Fibroblast of lung (primary cell): ENCODE measurements around the gene THPO. TPM values are rescaled to one million over a fixed set of nuclear protein-coding genes. Genes with fewer than 3 reads are reported as not detected.

Experiments
- DNase-seq, 2 donors: peaks; one replicate each; pipeline versions ENCODE4 v3.0.0 to v3.0.0-alpha.2; 2010; ENCODE audit warnings: low read depth in 2 of 2
- H2AFZ ChIP-seq: 2 replicates; pipeline ENCODE4 v1.5.1; 2012; ENCODE audit warnings: low read length, control low read depth, inconsistent platforms
- H3K27ac ChIP-seq: 2 replicates; pipeline ENCODE4 v1.5.1; 2011; ENCODE audit warnings: low read length, control low read depth; ENCODE audit not compliant: insufficient read depth
- H3K27me3 ChIP-seq: 2 replicates; pipeline ENCODE4 v1.5.1; 2011; ENCODE audit warnings: mild to moderate bottlenecking, low read length; ENCODE audit not compliant: control insufficient read depth, insufficient read depth
- H3K36me3 ChIP-seq: 2 replicates; pipeline ENCODE4 v1.5.1; 2011; ENCODE audit warnings: low read length; ENCODE audit not compliant: control insufficient read depth, insufficient read depth
- H3K4me1 ChIP-seq: 2 replicates; pipeline ENCODE4 v1.5.1; 2011; ENCODE audit warnings: low read length; ENCODE audit not compliant: control insufficient read depth, insufficient read depth; ENCODE audit errors: extremely low read depth
- H3K4me2 ChIP-seq: 2 replicates; pipeline ENCODE4 v1.5.1; 2011; ENCODE audit warnings: low read length, control low read depth; ENCODE audit not compliant: insufficient read depth; ENCODE audit errors: extremely low read depth
- H3K4me3 ChIP-seq, 4 experiments: fragments of 200-600 bp in 1 of 4; sonication (generic) in 1 of 4; replicated peaks in 1 of 4; 2 replicates each; pipeline ENCODE4 v1.5.1; 2011 to 2016; ENCODE audit warnings: low read length in 4 of 4, low read depth in 3 of 4, mild to moderate bottlenecking in 3 of 4, control low read depth in 2 of 4, inconsistent platforms in 1 of 4, mixed read lengths in 1 of 4; ENCODE audit not compliant: insufficient read depth in 1 of 4; ENCODE audit errors: control extremely low read depth in 1 of 4
- H3K79me2 ChIP-seq: 2 replicates; pipeline ENCODE4 v1.5.1; 2012; ENCODE audit warnings: mild to moderate bottlenecking, low read length, inconsistent platforms; ENCODE audit not compliant: control insufficient read depth, insufficient read depth
- H3K9ac ChIP-seq: 2 replicates; pipeline ENCODE4 v1.5.1; 2011; ENCODE audit warnings: mild to moderate bottlenecking, low read length, control low read depth; ENCODE audit not compliant: insufficient read depth
- H3K9me3 ChIP-seq: 2 replicates; pipeline ENCODE4 v1.5.1; 2012; ENCODE audit warnings: low read depth, low read length; ENCODE audit not compliant: control insufficient read depth, insufficient read depth
- H4K20me1 ChIP-seq: 2 replicates; pipeline ENCODE4 v1.5.1; 2011; ENCODE audit warnings: low read length; ENCODE audit not compliant: control insufficient read depth, insufficient read depth; ENCODE audit errors: extremely low read depth
- CTCF ChIP-seq, 2 donors: IDR thresholded peaks in 1 of 2; conservative IDR thresholded peaks in 1 of 2; 1 replicate in 1 of 2; 2 replicates in 1 of 2; pipeline ENCODE4 v1.5.1; 2011 to 2012; ENCODE audit warnings: low read length in 2 of 2, control low read depth in 1 of 2, inconsistent platforms in 1 of 2, low read depth in 1 of 2, mild to moderate bottlenecking in 1 of 2
- EZH2 ChIP-seq: IDR thresholded peaks from 2 replicates; pipeline ENCODE4 v1.5.1; 2012; ENCODE audit warnings: low read length, control low read depth, mild to moderate bottlenecking; ENCODE audit errors: missing control alignments
- polyA plus RNA-seq, 2 donors: library from polyadenylated mRNA; depleted of rRNA in 1 of 2; stranded (reverse) in 1 of 2; unstranded in 1 of 2; fragments of >200 nt; gene quantifications; 2 replicates each; pipeline ENCODE4 v1.2.1, GENCODE V29; 2011 to 2012; ENCODE audit warnings: missing spikeins in 1 of 2
- total RNA-seq: library from RNA; depleted of rRNA; stranded (reverse); fragments of >200 nt; gene quantifications from 2 replicates; pipeline ENCODE4 v1.2.1, GENCODE V29; 2014

The THPO gene
- total and polyA plus RNA-seq, 2 donors (not counting 1 experiment from before 2014, with no cell fraction given): 0.27 to 0.50 TPM

GRCh38 chr3:184334470-184335158 is 43.4 kb downstream of the THPO start:
- peak; percentile 46 to 81 for DNase-seq
- Histone ChIP-seq H3K27me3 (no peaks in the 10 kb centered on the region), H3K4me3 (no peak overlapping the region), H3K36me3 (peaks cover 23% of the 10 kb centered on the region), H2AFZ (no peak overlapping the region), H3K4me1 (peaks cover 36% of the 10 kb centered on the region), H3K4me2 (no peak overlapping the region), H3K27ac (peak overlapping the region; percentile 92), H3K9ac (no peak overlapping the region), H4K20me1 (no peaks in the 10 kb centered on the region), H3K9me3 (no peaks in the 10 kb centered on the region), H3K79me2 (peaks cover 23% of the 10 kb centered on the region)
- TF ChIP-seq EZH2 (no peak), CTCF (conservative IDR thresholded peaks at IDR 0.05 in 1 of 2, IDR thresholded peaks at IDR 0.05 in 1 of 2; ENCODE audit: low read depth in 1 of 2, low read length in 2 of 2) (no peak)

- Histone ChIP-seq H3K4me3 (no peak overlapping the region), H4K20me1 (no peaks in the 10 kb centered on the region), H2AFZ (no peak overlapping the region), H3K36me3 (peaks cover 26% of the 10 kb centered on the region), H3K9me3 (no peaks in the 10 kb centered on the region), H3K4me1 (peaks cover 31% of the 10 kb centered on the region), H3K79me2 (peaks cover 22% of the 10 kb centered on the region), H3K27ac (peak overlapping the region; percentile 92), H3K4me2 (no peak overlapping the region), H3K9ac (no peak overlapping the region), H3K27me3 (no peaks in the 10 kb centered on the region)
- DNase-seq: no peak
- TF ChIP-seq EZH2: no peak
Observed at GRCh38 chr3:184333700-184334099, 44.3 kb downstream of the THPO start.

GRCh38 chr3:184333190-184333589 is 44.8 kb downstream of the THPO start:
- no peak for DNase-seq
- Histone ChIP-seq H3K4me2 (no peak overlapping the region), H2AFZ (no peak overlapping the region), H3K27me3 (no peaks in the 10 kb centered on the region), H3K4me1 (peaks cover 29% of the 10 kb centered on the region), H4K20me1 (no peaks in the 10 kb centered on the region), H3K27ac (peak overlapping the region; percentile 92), H3K36me3 (peaks cover 28% of the 10 kb centered on the region), H3K79me2 (peaks cover 23% of the 10 kb centered on the region), H3K9me3 (no peaks in the 10 kb centered on the region), H3K4me3 (no peak overlapping the region), H3K9ac (no peak overlapping the region)
- TF ChIP-seq CTCF (conservative IDR thresholded peaks at IDR 0.05 in 1 of 2, IDR thresholded peaks at IDR 0.05 in 1 of 2; ENCODE audit: low read depth in 1 of 2, low read length in 2 of 2) (no peak), EZH2 (no peak)
